ENCODE data around the gene CNTN3.

CNTN3 gene

GRCh38 chr3:74614107-74614967 lies at the start of gene CNTN3:
CNTN3 (minus strand) TSS chr3:74614659; CDS start chr3:74521112, 93,547 bp downstream.
- no peak for DNase-seq (ENCODE audit: low read depth, low spot score)

GRCh38 chr3:74663178-74663577 lies 48.7 kb upstream of the CNTN3 start:
- DNase-seq (ENCODE audit: low read depth, low spot score) = no peak

- DNase-seq (ENCODE audit: low read depth, low spot score) = no peak
Observed at GRCh38 chr3:74661672-74662071, 47.2 kb upstream of the CNTN3 start.

- no peak for DNase-seq (ENCODE audit: low read depth, low spot score)
Observed at GRCh38 chr3:74651885-74652284, 37.4 kb upstream of the CNTN3 start.

- no peak for DNase-seq (ENCODE audit: low read depth, low spot score)
Observed at GRCh38 chr3:74651292-74651691, 36.8 kb upstream of the CNTN3 start.

GRCh38 chr3:74648107-74648506 lies 33.6 kb upstream of the CNTN3 start:
- DNase-seq (ENCODE audit: low read depth, low spot score) = no peak

GRCh38 chr3:74646094-74646493 lies 31.6 kb upstream of the CNTN3 start:
- no peak for DNase-seq (ENCODE audit: low read depth, low spot score)

- no peak for DNase-seq (ENCODE audit: low read depth, low spot score)
Observed at GRCh38 chr3:74643636-74644035, 29.2 kb upstream of the CNTN3 start.

GRCh38 chr3:74642876-74643275 lies 28.4 kb upstream of the CNTN3 start:
- no peak for DNase-seq (ENCODE audit: low read depth, low spot score)

GRCh38 chr3:74640211-74640610 lies 25.8 kb upstream of the CNTN3 start:
- no peak for DNase-seq (ENCODE audit: low read depth, low spot score)

GRCh38 chr3:74639681-74640080 lies 25.2 kb upstream of the CNTN3 start:
- no peak for DNase-seq (ENCODE audit: low read depth, low spot score)

GRCh38 chr3:74636981-74637380 lies 22.5 kb upstream of the CNTN3 start:
- DNase-seq (ENCODE audit: low read depth, low spot score) = no peak

GRCh38 chr3:74633021-74633420 lies 18.6 kb upstream of the CNTN3 start:
- no peak for DNase-seq (ENCODE audit: low read depth, low spot score)

GRCh38 chr3:74631351-74632140 lies 17.1 kb upstream of the CNTN3 start:
- DNase-seq (ENCODE audit: low read depth, low spot score) = no peak

- DNase-seq (ENCODE audit: low read depth, low spot score) = no peak
Observed at GRCh38 chr3:74630602-74631001, 16.1 kb upstream of the CNTN3 start.

- no peak for DNase-seq (ENCODE audit: low read depth, low spot score)
Observed at GRCh38 chr3:74626011-74626410, 11.6 kb upstream of the CNTN3 start.

GRCh38 chr3:74624301-74624700 lies 9.8 kb upstream of the CNTN3 start:
- no peak for DNase-seq (ENCODE audit: low read depth, low spot score)

- no peak for DNase-seq (ENCODE audit: low read depth, low spot score)
Observed at GRCh38 chr3:74623261-74623836, 8.9 kb upstream of the CNTN3 start.

- no peak for DNase-seq (ENCODE audit: low read depth, low spot score)
Observed at GRCh38 chr3:74621581-74621980, 7.1 kb upstream of the CNTN3 start.

- DNase-seq (ENCODE audit: low read depth, low spot score) = no peak
Observed at GRCh38 chr3:74617776-74618175, 3.3 kb upstream of the CNTN3 start.

- no peak for DNase-seq (ENCODE audit: low read depth, low spot score)
Observed at GRCh38 chr3:74613521-74614106, 845 bp downstream of the CNTN3 start.

- DNase-seq (ENCODE audit: low read depth, low spot score) = no peak
Observed at GRCh38 chr3:74613060-74613459, 1.4 kb downstream of the CNTN3 start.

All from smooth muscle cell of the brain vasculature (primary cell).